HEK293 (cell line): ENCODE data around the gene TMEM63B.

Experiments used
- YY1 ChIP-seq: fragments of 450-650 bp; formaldehyde crosslinking; IDR thresholded peaks from 2 replicates; pipeline ENCODE4 v1.5.1; 2018; ENCODE audit warnings: missing biosample characterization, missing genetic modification characterization
- ZNF133 ChIP-seq: fragments of 450-650 bp; formaldehyde crosslinking; IDR thresholded peaks from 2 replicates; pipeline ENCODE4 v1.5.1; 2016; ENCODE audit warnings: missing biosample characterization, missing genetic modification characterization
- ZNF155 ChIP-seq: fragments of 450-650 bp; formaldehyde crosslinking; IDR thresholded peaks from 2 replicates; pipeline ENCODE4 v1.5.1; 2016; ENCODE audit warnings: missing biosample characterization, missing genetic modification characterization
- ZNF266 ChIP-seq: fragments of 450-650 bp; formaldehyde crosslinking; IDR thresholded peaks from 2 replicates; pipeline ENCODE4 v1.5.1; 2016; ENCODE audit warnings: missing biosample characterization, missing genetic modification characterization, low read depth
- ZNF600 ChIP-seq: fragments of 450-650 bp; formaldehyde crosslinking; IDR thresholded peaks from 2 replicates; pipeline ENCODE4 v1.5.1; 2016; ENCODE audit warnings: missing biosample characterization, missing genetic modification characterization
- ZNF677 ChIP-seq: fragments of 450-650 bp; IDR thresholded peaks from 2 replicates; pipeline ENCODE4 v1.5.0; 2018; ENCODE audit warnings: missing biosample characterization, mild to moderate bottlenecking, missing genetic modification characterization, moderate library complexity
- TF ChIP-seq, protein P1 (sequence below): fragments of 450-650 bp; formaldehyde crosslinking; IDR thresholded peaks from 2 replicates; pipeline ENCODE4 v1.5.1; 2016; ENCODE audit warnings: missing biosample characterization, missing genetic modification characterization

DNA sequence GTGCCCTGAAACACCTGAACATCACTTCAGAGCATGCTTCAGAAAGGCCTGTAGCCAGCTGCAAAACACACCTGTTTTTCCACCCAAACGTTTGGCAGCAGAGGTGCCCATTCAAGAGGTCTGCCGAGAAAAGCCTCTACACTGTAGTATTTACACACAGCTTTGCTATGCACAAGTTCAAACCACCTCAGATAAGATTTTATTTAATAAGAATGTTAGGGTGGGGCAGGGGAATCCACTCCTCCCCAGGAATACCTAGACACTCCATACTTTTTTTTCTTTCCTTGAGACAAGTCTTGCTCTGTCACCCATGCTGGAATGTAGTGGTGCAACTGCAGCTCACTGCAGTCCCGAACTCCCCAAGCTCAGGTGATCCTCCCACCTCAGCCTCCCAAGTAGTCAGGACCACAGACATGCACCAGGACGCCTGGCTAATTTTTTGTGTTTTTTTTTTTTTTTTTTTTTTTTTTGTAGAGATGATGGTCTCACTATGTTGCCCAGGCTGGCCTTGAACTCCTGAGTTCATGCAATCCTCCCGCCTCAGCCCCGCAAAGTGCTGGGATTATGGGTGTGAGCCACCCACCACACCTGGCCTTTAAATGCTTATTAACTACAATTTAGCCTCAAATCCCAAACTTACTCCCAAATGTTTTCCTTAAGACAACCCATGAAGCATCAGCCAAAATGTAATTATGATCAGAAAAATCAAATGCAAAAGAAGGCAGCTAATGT lies 9.8 kb upstream of the TMEM63B start:
- TF ChIP-seq ZNF266 (tag by site-specific recombination) (no peak), ZNF677 (tag by site-specific recombination) (no peak), ZNF155 (tag by site-specific recombination) (no peak), ZNF133 (tag by site-specific recombination) (no peak), ZNF600 (tag by site-specific recombination) (no peak), YY1 (tag by site-specific recombination) (no peak)
- TF ChIP-seq, protein P1, sequence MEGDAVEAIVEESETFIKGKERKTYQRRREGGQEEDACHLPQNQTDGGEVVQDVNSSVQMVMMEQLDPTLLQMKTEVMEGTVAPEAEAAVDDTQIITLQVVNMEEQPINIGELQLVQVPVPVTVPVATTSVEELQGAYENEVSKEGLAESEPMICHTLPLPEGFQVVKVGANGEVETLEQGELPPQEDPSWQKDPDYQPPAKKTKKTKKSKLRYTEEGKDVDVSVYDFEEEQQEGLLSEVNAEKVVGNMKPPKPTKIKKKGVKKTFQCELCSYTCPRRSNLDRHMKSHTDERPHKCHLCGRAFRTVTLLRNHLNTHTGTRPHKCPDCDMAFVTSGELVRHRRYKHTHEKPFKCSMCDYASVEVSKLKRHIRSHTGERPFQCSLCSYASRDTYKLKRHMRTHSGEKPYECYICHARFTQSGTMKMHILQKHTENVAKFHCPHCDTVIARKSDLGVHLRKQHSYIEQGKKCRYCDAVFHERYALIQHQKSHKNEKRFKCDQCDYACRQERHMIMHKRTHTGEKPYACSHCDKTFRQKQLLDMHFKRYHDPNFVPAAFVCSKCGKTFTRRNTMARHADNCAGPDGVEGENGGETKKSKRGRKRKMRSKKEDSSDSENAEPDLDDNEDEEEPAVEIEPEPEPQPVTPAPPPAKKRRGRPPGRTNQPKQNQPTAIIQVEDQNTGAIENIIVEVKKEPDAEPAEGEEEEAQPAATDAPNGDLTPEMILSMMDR (tag by site-specific recombination): no peak
